Measurements from ENCODE around the gene COL16A1. TPM values are rescaled to one million over a fixed set of nuclear protein-coding genes. Genes with fewer than 3 reads are reported as not detected.

Gene COL16A1
- total RNA-seq, 1 donor from 2014 or later: 0.42 TPM

DNA sequence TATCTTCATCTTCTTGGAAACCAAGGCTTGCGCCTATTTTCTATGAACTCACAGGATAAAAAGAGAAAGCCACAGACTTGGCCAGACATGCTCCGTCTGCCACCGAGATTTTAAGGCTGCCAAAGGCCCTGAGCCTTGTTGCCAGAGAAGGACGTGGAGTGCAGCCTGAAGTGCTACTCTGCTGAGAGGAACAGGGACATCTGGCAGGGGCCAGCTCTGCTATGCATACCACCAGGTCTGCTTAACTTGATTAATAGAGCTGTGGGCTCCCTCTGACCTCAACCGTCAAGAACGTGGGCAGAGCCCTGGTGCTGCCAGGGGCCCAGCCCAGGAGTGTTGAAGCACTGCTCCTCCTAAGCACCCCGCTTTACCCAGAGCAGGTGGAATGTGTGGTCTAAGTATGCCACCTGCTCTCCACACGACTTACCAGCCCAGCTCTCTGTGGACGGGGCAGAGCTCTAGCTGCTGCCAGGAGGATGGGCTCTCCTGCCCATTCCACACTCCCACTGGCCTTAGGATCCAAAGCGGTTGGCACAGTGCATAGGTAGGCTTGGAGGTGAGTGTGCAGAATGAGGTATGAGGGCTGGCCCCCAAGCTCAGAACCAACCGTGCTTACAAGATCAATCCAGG is 75.8 kb downstream of the COL16A1 start:
- intact Hi-C loops (cut with micrococcal nuclease): no loop called here

GRCh38 chr1:31627301-31627929 is 76.4 kb downstream of the COL16A1 start:
- intact Hi-C loops (cut with micrococcal nuclease): no loop called here

- intact Hi-C loops (cut with micrococcal nuclease): no loop called here
These were observed 77.3 kb downstream of the COL16A1 start for GRCh38 chr1:31626223-31627207.

- intact Hi-C loops (cut with micrococcal nuclease): no loop called here
These were observed 78.1 kb downstream of the COL16A1 start for GRCh38 chr1:31625561-31626222.

DNA sequence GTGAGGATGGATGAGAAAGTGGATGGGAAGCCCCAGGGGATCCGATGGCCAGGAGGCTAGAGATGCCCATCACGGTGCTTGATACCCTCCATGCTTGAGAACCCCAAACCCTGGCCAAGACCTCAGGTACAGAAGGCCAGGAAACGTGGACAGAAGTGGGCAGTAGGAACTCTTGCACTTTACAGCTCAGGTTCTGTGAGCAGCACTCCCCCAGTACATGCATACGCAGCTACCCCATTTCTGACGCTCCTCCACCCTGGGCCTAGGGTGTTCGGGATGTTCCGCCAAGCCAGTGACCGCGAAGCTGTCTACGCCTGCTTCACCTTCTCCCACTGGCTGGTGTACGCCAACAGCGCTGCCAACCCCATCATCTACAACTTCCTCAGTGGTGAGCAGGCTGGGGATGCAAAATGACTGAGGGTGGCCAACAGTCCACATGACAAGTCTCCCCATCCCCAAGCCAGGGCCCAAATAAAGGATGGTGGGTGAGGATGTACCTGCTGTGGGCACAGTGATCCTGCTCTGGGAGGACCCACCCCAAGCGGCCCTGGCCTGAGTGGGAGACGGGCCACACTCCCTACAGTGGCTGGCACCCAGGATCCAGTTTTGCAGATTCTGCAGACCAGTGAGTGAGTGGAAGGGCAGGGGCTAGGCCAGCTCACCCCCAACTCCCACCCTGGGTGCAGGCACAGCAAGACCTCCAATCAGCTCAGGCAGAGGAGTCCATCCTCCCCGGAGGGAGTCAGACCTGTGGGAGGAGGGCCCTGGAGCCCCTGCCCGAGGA is 78.9 kb downstream of the COL16A1 start:
- intact Hi-C loops (cut with micrococcal nuclease): no loop called here

GRCh38 chr1:31624309-31624708 is 79.5 kb downstream of the COL16A1 start:
- intact Hi-C loops (cut with micrococcal nuclease): no loop called here

DNA sequence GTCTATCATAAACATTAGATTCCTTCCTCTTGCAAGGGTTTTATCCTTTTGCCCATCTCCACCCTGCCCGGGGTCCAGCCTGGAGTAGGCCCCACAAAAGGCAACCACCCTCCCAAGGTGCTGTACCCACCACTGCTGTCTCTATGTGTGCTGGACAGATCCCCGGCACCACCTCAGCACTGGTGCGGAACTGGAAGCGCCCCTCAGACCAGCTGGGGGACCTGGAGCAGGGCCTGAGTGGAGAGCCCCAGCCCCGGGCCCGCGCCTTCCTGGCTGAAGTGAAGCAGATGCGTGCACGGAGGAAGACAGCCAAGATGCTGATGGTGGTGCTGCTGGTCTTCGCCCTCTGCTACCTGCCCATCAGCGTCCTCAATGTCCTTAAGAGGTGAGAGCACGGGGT is 80.5 kb downstream of the COL16A1 start:
- intact Hi-C loops (cut with micrococcal nuclease): no loop called here

GRCh38 chr1:31621847-31622730 is 81.7 kb downstream of the COL16A1 start:
- intact Hi-C loops (cut with micrococcal nuclease): no loop called here

GRCh38 chr1:31621498-31621820 is 82.4 kb downstream of the COL16A1 start:
- intact Hi-C loops (cut with micrococcal nuclease): no loop called here

GRCh38 chr1:31620631-31621497 is 83.0 kb downstream of the COL16A1 start:
- intact Hi-C loops (cut with micrococcal nuclease): no loop called here

- intact Hi-C loops (cut with micrococcal nuclease): loop anchor here (1.0 kb wide), 1 partner anchor 55 kb away; no protein-coding TSS in a partner anchor
These were observed 84.6 kb downstream of the COL16A1 start for GRCh38 chr1:31618916-31619846.

- intact Hi-C loops (cut with micrococcal nuclease): loop anchor here (1.0 kb wide), 1 partner anchor 54 kb away; no protein-coding TSS in a partner anchor
These were observed 85.7 kb downstream of the COL16A1 start for GRCh38 chr1:31617916-31618746.

GRCh38 chr1:31617218-31617915 is 86.5 kb downstream of the COL16A1 start, which contains the start of gene HCRTR1:
Gene HCRTR1 (plus strand): TSS chr1:31617689. CDS start chr1:31619193, 1,504 bp downstream.
- intact Hi-C loops (cut with micrococcal nuclease): no loop called here

GRCh38 chr1:31615939-31616338 is 87.9 kb downstream of the COL16A1 start:
- intact Hi-C loops (cut with micrococcal nuclease): no loop called here

DNA sequence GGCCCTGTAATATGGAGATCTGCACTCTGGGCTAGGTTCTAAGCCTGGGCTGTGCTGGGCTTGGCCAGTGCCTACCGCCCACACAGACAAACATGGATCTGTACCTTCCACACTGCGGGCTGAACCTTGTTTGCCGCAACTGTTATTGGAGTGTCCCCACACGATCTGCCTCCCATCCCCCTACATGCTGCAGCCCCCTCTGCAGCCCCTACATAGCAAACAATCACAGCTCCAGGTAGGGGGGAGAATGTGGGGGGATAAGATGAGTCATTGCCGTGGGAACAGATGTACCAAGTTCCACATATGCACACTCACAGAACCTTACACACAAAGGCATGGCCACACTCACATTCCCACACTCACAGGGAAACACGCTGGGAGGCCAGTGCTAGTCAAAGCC is 88.4 kb downstream of the COL16A1 start:
- intact Hi-C loops (cut with micrococcal nuclease): no loop called here

- intact Hi-C loops (cut with micrococcal nuclease): no loop called here
These were observed 89.3 kb downstream of the COL16A1 start for GRCh38 chr1:31614414-31615005.

Data from T-helper 1 cell treated with Interleukin-12 subunit alpha and Interleukin-12 subunit beta and Interleukin-4 antibody, amounts not matched to agents 30 ng/mL and 1 ng/mL, for 36 hours (primary cell).